Measurements from ENCODE around the gene NFIC.
"Not testable (repeated sequence)": the region's sequence is repeated elsewhere in the genome, so short reads cannot be mapped to it uniquely, and the experiment has no call there.

NFIC gene

GRCh38 chr19:3338541-3339181 is 27.7 kb upstream of the NFIC start:
- DNase-seq: no peak

DNA sequence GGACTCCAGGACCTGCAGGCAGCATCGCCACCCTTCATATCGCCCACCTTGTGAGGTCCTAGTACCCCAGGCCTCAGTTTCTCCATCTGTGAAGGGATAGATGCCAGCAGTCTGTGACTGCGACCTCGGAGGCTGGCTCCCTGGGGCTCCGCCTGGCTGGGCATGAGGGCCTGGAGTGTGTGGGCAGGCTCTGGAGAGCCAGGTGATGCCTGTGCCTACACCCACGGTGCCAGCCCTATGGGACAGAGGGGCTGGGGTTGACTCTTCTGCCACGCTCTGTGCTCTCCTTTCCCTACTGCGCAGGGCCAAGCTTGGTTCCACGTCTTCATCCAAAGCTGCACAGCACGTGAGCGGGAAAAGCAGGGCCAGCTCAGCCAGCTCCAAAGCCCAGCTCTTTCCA is 26.0 kb upstream of the NFIC start:
- no peak for DNase-seq

DNA sequence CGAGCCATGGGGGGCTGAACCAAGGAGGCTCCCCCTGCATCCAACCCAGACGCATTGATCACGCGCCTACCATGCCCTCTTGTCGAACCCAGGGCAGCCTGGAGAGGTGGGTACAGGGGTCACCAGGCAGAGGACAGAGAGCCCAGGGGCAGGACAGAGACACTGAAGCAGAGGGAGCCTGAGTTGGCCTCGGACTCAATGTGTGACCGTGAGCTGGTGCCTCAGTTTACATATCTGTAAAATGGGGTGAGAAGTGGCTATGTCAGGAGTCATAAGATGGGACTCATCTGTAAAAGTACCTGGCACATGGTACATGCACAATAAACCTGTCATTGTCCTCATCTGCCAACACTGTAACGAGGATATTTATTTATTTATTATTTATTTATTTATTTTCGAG is 24.1 kb upstream of the NFIC start:
- no peak for DNase-seq

GRCh38 chr19:3342962-3343361 is 23.4 kb upstream of the NFIC start:
- not testable (repeated sequence) for DNase-seq

GRCh38 chr19:3343619-3344502 is 22.5 kb upstream of the NFIC start:
- DNase-seq: no peak

- no peak for DNase-seq
Measured at GRCh38 chr19:3344608-3345598, 21.5 kb upstream of the NFIC start.

DNA sequence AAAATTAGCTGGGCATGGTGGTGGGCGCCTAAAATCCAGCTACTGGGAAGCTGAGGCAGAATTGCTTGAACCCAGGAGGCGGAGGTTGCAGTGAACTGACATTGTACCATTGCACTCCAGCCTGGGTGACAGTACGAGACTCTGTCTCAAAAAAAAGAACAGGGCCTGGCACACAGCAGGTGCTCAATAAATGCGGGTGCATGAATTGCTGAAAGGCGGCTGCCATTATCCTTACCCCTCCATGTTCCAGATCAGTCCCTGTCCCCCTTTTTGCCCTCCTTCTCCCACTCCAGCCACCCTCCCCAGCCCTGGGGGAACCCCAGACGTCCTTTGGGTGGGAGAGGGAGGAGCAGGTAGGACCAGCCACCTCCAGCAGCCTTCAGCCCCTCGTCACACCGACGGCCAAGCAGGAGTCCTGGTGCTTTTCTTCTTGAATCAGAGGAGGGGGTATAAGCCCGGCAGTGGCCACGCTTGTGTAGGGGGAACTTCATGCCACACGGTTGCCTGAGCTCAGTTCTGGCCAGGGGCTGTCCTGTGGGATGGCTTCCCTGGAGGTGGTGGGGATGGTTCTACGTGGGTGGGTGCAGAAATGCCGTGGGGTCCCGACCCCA is 20.4 kb upstream of the NFIC start:
- no peak for DNase-seq

DNA sequence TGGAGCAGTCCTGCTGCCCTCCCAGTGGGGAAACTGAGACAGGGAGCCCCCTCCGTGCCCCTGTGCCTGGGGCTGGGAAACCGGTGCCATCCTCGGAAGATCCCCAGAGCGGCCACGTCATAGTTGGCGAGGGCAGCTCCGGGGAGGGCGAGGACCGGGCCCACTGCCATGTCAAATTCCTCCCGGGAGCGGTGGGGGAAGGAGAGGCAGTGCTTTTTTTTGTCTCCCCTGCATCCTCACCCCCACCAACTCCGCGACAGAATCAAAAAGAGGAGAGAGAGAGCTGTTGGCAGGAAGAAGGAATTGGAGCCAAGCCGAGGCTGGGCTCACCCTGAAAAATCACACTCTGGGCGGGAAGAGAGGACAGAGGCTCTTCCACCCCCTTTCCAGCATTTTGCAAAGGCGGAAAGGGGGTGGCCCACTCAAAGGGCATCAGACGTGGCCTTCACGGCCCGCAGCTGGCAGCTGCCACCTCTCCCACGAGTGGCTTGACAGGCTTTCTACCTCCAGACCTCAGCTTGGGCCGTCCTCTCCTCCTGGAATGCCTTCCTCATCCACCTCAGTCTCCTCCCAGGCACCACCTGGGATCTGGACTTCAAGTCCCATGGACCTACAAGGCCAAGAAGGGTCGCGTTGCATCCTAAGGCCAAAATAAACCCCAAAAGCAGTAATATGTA is 19.6 kb upstream of the NFIC start:
- peak; percentile 84 for DNase-seq

GRCh38 chr19:3348042-3348441 is 18.3 kb upstream of the NFIC start:
- DNase-seq: no peak

GRCh38 chr19:3348469-3348868 is 17.9 kb upstream of the NFIC start:
- not testable (repeated sequence) for DNase-seq

DNA sequence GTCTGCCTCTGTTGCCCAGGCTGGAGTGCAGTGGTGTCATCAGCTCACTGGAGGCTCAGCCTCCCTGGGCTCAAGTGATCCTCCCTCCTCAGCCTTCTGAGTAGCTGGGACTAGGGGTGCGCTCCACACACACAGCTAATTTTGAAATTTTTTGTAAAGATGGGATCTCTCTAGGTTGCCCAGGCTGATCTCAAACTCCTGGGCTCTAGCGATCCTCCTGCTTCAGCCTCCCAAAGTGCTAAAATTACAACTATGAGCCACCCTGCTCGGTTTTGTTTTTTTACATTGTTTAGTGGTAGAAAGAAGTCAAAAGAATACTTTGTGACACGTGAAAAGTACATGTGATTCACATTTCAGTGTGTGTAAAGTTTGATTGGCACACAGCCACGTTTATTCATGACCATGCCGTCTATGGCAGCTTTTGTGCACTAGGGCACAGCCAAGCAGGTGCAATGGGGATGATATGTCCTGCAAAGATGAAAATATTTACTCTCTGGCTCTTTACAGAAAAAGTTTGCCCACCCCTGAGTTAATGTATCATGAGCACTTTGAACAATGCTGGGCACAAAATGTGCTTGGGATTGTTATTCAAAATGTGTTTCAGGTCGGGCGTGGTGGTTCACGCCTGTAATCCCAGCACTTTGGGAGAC is 16.2 kb upstream of the NFIC start:
- no peak for DNase-seq

DNA sequence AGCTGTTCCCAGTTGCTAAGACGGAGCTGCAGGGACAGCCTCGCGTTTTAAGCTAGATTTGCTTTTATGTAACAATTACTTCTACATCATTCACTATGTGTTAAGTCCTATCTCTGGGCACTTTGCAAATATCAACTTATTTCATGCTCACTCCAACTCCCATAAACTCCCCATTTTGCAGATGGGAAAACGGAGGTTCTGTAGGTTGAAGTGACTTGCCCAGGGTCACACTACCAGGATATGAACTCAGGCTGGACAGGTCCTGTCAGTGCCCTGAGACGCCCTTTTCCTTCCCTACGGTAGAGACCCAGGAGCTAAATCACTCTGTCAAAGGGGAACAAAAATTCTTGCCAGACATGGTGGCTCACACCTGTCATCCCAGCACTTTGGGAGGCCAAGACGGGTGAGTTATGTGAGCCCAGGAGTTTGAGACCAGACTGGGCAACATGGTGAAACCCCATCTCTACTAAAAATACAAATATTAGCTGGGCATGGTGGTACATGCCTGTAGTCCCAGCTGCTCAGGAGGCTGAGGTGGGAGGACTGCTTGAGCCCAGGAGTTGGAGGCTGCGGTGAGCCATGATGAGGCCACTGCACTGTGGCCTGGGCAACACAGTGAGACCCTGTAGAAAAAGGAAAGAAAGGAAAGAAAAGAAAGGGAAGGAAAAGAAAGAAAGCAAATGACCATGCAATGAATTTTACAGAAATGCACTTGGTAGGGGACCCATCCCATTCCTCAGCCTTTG is 14.5 kb upstream of the NFIC start:
- no peak for DNase-seq

DNA sequence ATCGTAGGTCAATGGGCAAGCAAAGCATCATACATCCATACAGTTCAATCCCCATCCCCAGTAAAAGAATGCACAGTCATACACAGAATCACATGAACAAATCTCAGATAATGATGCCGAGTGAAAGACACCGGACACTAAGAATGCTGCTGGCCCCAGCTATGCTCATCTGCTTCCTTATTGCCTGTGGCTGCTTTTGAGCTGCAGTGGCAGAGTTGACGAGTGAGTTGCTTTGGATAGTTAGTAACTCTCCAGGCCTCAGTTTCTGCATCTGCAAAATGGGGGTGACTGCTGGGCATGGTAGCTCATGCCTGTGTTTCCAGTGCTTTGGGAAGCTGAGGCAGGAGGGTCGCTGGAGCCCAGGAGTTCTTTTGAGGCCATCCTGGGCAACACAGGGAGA is 12.9 kb upstream of the NFIC start:
- DNase-seq: no peak

- no peak for DNase-seq
Measured at GRCh38 chr19:3356805-3357204, 9.6 kb upstream of the NFIC start.

GRCh38 chr19:3357271-3357991 is 9.0 kb upstream of the NFIC start:
- DNase-seq: no peak

GRCh38 chr19:3357992-3358688 is 8.2 kb upstream of the NFIC start:
- DNase-seq: no peak

- no peak for DNase-seq
Measured at GRCh38 chr19:3358689-3359014, 7.7 kb upstream of the NFIC start.

- DNase-seq: no peak
Measured at GRCh38 chr19:3359015-3359918, 7.1 kb upstream of the NFIC start.
